ENCODE data around the gene CRYL1. TPM values are rescaled to one million over a fixed set of nuclear protein-coding genes. Genes with fewer than 3 reads are reported as not detected.

Gene CRYL1
- total and polyA plus RNA-seq, 9 of the 15 experiments (the other 6 are each of a cell fraction or from before 2014, with no cell fraction given), result 1.0 to 6.9 (median 2.4) TPM

- H4K20me1 ChIP-seq (replicated peaks; ENCODE audit: control insufficient read depth, insufficient read depth, low read length), result no peaks in the 10 kb centered on the region
- ChIA-PET POLR2A (interaction anchor here (1.2 kb wide), 1 partner anchor 293 kb away, joined by 3 read pairs; no protein-coding TSS in a partner anchor), CTCF (ENCODE audit: low intra/inter-chr PET ratio) (no interaction called here)
- H3K4me2 ChIP-seq (ENCODE audit: insufficient read depth, low read length), result no peak overlapping the region
- FAIRE-seq, result no peak
- TF ChIP-seq MAFK (IDR thresholded peaks at IDR 0.05; ENCODE audit: low read length) (no peak), ADNP (tag; IDR thresholded peaks at IDR 0.05) (no peak), TAF7 (tag; IDR thresholded peaks at IDR 0.05) (no peak)
- no peaks in the 10 kb centered on the region for H3K79me2 ChIP-seq (ENCODE audit: control insufficient read depth, insufficient read depth, low read length)
- H3K9me3 ChIP-seq (replicated peaks; ENCODE audit: control insufficient read depth, insufficient read depth, low read depth, low read length), result no peaks in the 10 kb centered on the region
- H3K4me1 ChIP-seq (replicated peaks in 1 of 2; ENCODE audit: control insufficient read depth in 2 of 2, insufficient read depth in 2 of 2, low read length in 2 of 2), result no peaks in the 10 kb centered on the region; a peak in 2 of 5 replicates
- ATAC-seq, result no peak
- intact Hi-C loops (cut with micrococcal nuclease) (no loop called here), in situ Hi-C loops (cut with MboI) (no loop called here)
- H3K9ac ChIP-seq (ENCODE audit: insufficient read depth in 1 of 2, low read depth in 2 of 2, low read length in 2 of 2), result no peak overlapping the region
- H3K4me3 ChIP-seq, result no peak overlapping the region
- no peak overlapping the region for H3K27ac ChIP-seq (ENCODE audit: extremely low read depth, low read depth, low read length)
- no peak overlapping the region for H2AFZ ChIP-seq (ENCODE audit: low read depth, low read length)
- H3K27me3 ChIP-seq (ENCODE audit: control insufficient read depth in 2 of 2, insufficient read depth in 2 of 2, low read length in 2 of 2), result no peaks in the 10 kb centered on the region
- no peaks in the 10 kb centered on the region for H3K9me1 ChIP-seq (ENCODE audit: control insufficient read depth, insufficient read depth, low read length)
- BruUV-seq (replicated peaks), result no TSS peak
- WGBS (ENCODE audit: insufficient coverage, low coverage, missing lambda C conversion rate), result 33% methylated on average over 2 of the region's 4 CpGs
- no peaks in the 10 kb centered on the region for H3K36me3 ChIP-seq (ENCODE audit: control insufficient read depth, insufficient read depth, low read length)
- DNase-seq (ENCODE audit: extremely low read depth in 1 of 4, low spot score in 3 of 4), result no peak
Observed at GRCh38 chr13:20513466-20513995, 12.1 kb downstream of the CRYL1 start.

GRCh38 chr13:20512042-20512683 is 13.5 kb downstream of the CRYL1 start:
- CTCF ChIA-PET (ENCODE audit: low intra/inter-chr PET ratio), result no interaction called here
- BruUV-seq (replicated peaks), result no TSS peak
- H3K79me2 ChIP-seq (ENCODE audit: control insufficient read depth, insufficient read depth, low read length), result no peaks in the 10 kb centered on the region
- H4K20me1 ChIP-seq (replicated peaks; ENCODE audit: control insufficient read depth, insufficient read depth, low read length), result no peaks in the 10 kb centered on the region
- no peak for FAIRE-seq
- in situ Hi-C loops (cut with MboI), result no loop called here
- no peak overlapping the region for H3K27ac ChIP-seq (ENCODE audit: extremely low read depth, low read depth, low read length)
- no peak overlapping the region for H3K9ac ChIP-seq (ENCODE audit: insufficient read depth in 1 of 2, low read depth in 2 of 2, low read length in 2 of 2)
- no peaks in the 10 kb centered on the region for H3K9me1 ChIP-seq (ENCODE audit: control insufficient read depth, insufficient read depth, low read length)
- intact Hi-C loops (cut with micrococcal nuclease), result no loop called here
- no peaks in the 10 kb centered on the region for H3K9me3 ChIP-seq (replicated peaks; ENCODE audit: control insufficient read depth, insufficient read depth, low read depth, low read length)
- H3K4me3 ChIP-seq, result no peak overlapping the region
- no peaks in the 10 kb centered on the region for H3K36me3 ChIP-seq (ENCODE audit: control insufficient read depth, insufficient read depth, low read length)
- H3K27me3 ChIP-seq (ENCODE audit: control insufficient read depth in 2 of 2, insufficient read depth in 2 of 2, low read length in 2 of 2), result no peaks in the 10 kb centered on the region
- ATAC-seq, result no peak
- no peaks in the 10 kb centered on the region for H3K4me1 ChIP-seq (replicated peaks in 1 of 2; ENCODE audit: control insufficient read depth in 2 of 2, insufficient read depth in 2 of 2, low read length in 2 of 2)
- H3K4me2 ChIP-seq (ENCODE audit: insufficient read depth, low read length), result no peak overlapping the region
- H2AFZ ChIP-seq (ENCODE audit: low read depth, low read length), result no peak overlapping the region
- POLR2A ChIA-PET, result interaction anchor here (0.6 kb wide), 1 partner anchor 13 kb away, joined by 4 read pairs; no protein-coding TSS in a partner anchor
- DNase-seq (ENCODE audit: extremely low read depth in 1 of 4, low spot score in 3 of 4), result no peak
- 30% methylated on average over 10 of the region's 10 CpGs for WGBS (ENCODE audit: insufficient coverage, low coverage, missing lambda C conversion rate)
- TF ChIP-seq HES1 (IDR thresholded peaks at IDR 0.05; ENCODE audit: low read depth) (no peak), NELFE (IDR thresholded peaks at IDR 0.05; ENCODE audit: insufficient read depth, insufficient read length) (no peak), TRIM28 (IDR thresholded peaks at IDR 0.05) (no peak), NFXL1 (CRISPR knock-in tag; IDR thresholded peaks at IDR 0.05) (no peak), CREM (IDR thresholded peaks at IDR 0.05; ENCODE audit: low read depth) (no peak), ZNF79 (CRISPR knock-in tag; IDR thresholded peaks at IDR 0.05; ENCODE audit: low read depth) (no peak), ZNF121 (CRISPR knock-in tag; conservative IDR thresholded peaks at IDR 0.05) (no peak), E2F6 (IDR thresholded peaks at IDR 0.05; ENCODE audit: borderline replicate concordance in 1 of 2, extremely low read depth in 1 of 2, insufficient read depth in 1 of 2, insufficient read length in 1 of 2, low read depth in 1 of 2, low read length in 1 of 2, poor library complexity in 1 of 2, severe bottlenecking in 1 of 2) (no peak), ESRRA (IDR thresholded peaks at IDR 0.05; ENCODE audit: borderline replicate concordance, low read depth) (no peak), ARID3B (CRISPR knock-in tag; IDR thresholded peaks at IDR 0.05; ENCODE audit: borderline replicate concordance) (no peak)

Data from K562 (cell line).